PC-3 (cell line): ENCODE measurements around the gene MTFMT.

ENCODE experiments used
- CTCF ChIP-seq: fragments of 300-600 bp; sonication (generic); conservative IDR thresholded peaks from 2 replicates; pipeline ENCODE4 v1.5.1; 2017; ENCODE audit warnings: antibody characterized with exemption, low read depth, mild to moderate bottlenecking, low read length
- EZH2 ChIP-seq: fragments of 300-600 bp; sonication (generic); IDR thresholded peaks from one replicate; pipeline ENCODE4 v1.6.1; 2017; ENCODE audit warnings: antibody characterized with exemption, mild to moderate bottlenecking, low read length; ENCODE audit not compliant: unreplicated experiment

GRCh38 chr15:65020419-65020818, 9.0 kb downstream of the MTFMT start:
- TF ChIP-seq CTCF (no peak), EZH2 (no peak)
